ENCODE results near the gene RGS9BP.
"Not testable (repeated sequence)": the region's sequence is repeated elsewhere in the genome, so short reads cannot be mapped to it uniquely, and the experiment has no call there.

The RGS9BP gene

GRCh38 chr19:32693151-32694108, 17.8 kb downstream of the RGS9BP start:
- DNase-seq; intact Hi-C loops (cut with DNase I): not testable (repeated sequence)

- intact Hi-C loops (cut with DNase I); DNase-seq: not testable (repeated sequence)
Measured at GRCh38 chr19:32694316-32694715, 18.7 kb downstream of the RGS9BP start.

DNA sequence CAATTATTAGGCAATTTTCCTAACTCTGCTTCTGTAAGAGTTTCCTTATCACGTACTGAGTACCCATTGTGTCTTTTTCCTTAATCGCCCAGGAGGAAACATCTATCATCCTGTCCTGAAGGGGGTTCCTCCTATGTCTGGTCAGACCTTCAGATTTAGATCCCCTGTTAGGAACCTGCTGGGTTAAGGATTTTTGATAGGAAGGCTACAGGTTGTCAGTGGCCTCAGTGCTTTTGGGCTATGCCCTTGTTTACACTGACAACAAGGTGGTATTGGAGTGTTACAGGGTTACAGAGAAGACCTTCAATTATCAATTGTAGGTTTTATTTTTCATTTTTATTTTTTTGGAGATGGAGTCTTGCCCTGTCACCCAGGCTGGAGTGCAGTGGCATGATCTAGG, 19.2 kb downstream of the RGS9BP start:
- DNase-seq; intact Hi-C loops (cut with DNase I): not testable (repeated sequence)

DNA sequence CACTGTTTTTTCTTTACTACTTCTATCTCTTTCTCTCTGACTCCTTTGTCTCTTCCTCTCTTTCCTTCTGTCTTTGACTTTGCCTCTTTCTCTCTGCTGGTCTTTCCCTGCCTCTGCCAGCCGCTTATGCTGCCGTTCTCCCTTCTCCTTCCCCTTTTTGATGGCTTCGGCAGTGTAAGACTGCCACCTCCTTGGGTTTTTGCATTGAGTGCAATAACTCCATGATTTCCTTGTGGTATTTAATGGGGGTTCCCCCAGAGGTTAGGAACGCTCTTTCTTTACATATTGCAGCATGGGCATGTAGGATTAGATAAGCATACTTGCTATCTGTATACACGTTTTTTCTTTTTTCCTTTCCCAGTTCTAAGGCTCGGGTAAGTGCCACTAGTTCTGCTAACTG, 19.9 kb downstream of the RGS9BP start:
- DNase-seq; intact Hi-C loops (cut with DNase I): not testable (repeated sequence)

DNA sequence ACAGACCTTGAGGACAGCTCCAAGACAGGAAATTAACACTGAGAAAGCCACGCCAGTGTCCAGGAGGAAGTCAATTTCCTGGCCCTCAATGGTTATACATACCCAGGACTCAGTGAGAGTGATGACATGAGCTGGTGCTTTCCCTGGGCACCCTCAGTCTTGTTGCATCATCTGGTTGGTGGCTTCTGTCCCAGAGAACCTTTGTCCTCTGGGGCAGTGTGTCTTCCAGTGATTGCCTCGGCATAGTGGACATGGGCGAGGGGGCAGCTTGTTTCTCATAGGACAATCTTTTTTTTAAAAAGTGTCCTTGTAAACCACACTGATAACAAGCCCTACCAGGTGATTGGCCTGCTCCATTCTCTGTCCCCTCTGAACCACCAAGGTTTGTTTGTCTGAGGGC, 21.1 kb downstream of the RGS9BP start:
- DNase-seq; intact Hi-C loops (cut with DNase I): not testable (repeated sequence)

GRCh38 chr19:32700129-32700528, 24.5 kb downstream of the RGS9BP start:
- DNase-seq; intact Hi-C loops (cut with DNase I): not testable (repeated sequence)

DNA sequence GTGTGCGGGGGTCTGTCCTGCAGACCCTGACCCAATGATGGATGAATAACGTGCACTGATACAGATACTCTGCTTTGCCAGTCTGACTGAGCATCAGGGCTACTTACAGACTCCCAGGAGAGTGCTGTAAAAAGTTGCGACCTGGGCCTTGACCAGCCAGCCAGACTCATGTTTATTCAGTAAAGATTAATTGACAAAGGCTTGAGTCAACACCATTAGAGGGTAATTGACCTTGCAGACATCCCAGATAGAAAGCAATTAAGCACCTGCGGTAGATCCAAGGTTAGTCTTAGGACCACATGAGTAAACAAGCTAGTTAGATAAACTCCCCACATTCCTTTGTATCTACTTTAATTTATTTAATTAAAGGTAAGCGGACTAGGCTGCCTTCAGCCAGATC, 26.4 kb downstream of the RGS9BP start:
- no peak for DNase-seq
- intact Hi-C loops (cut with DNase I), result no loop called here

GRCh38 chr19:32704006-32704405, 28.4 kb downstream of the RGS9BP start:
- intact Hi-C loops (cut with DNase I), result not testable (repeated sequence)

GRCh38 chr19:32708457-32708856, 32.8 kb downstream of the RGS9BP start:
- no peak for DNase-seq
- intact Hi-C loops (cut with DNase I), result no loop called here

More at GRCh38 chr19:32704006-32704405, 28.4 kb downstream of the RGS9BP start:
- DNase-seq, result not testable (repeated sequence)

- DNase-seq, result no peak
- intact Hi-C loops (cut with DNase I), result no loop called here
Measured at GRCh38 chr19:32709032-32709431, 33.4 kb downstream of the RGS9BP start.

GRCh38 chr19:32711747-32712146, 36.1 kb downstream of the RGS9BP start:
- intact Hi-C loops (cut with DNase I), result no loop called here

DNA sequence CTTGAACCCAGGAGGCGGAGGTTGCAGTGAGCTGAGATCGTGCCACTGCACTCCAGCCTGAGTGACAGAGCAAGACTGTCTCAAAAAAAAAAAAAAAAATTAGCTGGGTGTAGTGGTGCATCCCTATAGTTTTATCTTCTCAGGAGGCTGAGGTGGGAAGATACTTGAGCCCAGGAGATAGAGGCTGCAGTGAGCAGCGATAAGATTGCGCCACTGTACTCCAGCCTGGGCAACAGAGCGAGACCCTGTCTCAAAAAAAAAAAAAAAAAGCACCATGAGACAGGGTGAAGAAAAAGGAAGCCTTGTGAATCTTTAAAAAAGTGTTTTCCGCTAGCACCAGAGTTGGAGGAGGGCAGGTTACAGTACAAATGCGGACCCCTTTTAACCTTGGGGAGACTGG, 40.6 kb downstream of the RGS9BP start:
- intact Hi-C loops (cut with DNase I), result not testable (repeated sequence)
- peak in 1 of 10 donors; percentile 14 for DNase-seq

More at GRCh38 chr19:32711747-32712146, 36.1 kb downstream of the RGS9BP start:
- DNase-seq, result no peak

DNA sequence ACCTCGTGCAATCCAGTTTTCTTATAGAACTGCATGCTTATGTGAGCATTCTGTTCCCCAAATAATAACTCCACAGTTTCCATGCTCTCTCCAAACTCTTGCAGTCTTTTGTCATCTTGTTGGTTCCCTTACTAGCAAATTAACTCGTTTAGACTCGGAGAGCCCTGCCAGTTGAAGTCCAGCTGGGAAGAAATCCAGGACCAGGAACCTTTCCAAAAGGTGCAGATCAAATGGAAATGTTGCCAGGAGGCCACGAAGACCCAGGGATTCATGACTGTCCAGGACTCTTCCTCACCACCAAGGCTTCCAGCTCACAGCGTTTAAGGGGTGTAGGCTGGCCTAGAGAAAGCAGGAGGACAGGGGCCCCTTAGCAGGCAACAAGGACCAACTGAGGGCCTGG, 41.8 kb downstream of the RGS9BP start:
- intact Hi-C loops (cut with DNase I), result no loop called here
- no peak for DNase-seq

DNA sequence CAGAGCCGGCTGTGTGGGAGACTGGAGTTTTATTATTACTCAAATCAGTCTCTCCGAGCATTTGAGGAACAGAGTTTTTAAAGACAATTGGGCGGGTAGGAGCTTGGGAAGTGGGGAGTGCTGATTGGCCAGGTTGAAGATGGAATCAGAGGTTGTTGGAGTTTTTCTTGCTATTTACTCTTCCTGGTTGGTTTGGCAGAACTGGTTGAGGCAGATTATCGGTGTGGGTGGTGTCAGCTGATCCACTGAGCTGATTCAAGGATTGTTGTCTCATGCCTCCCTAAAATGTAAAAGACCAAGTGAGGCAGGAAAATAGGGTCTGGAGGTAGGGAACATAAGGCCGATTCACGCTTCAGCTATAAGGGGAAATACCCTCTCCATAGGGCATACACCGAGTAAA, 42.6 kb downstream of the RGS9BP start:
- intact Hi-C loops (cut with DNase I), result no loop called here
- DNase-seq, result no peak

GRCh38 chr19:32719611-32720059, 44.0 kb downstream of the RGS9BP start, which contains the start of gene TDRD12:
Gene TDRD12, plus strand, starts transcription at chr19:32719767. Its CDS starts 306 bp downstream, at chr19:32720073.
- DNase-seq, result peak in 2 of 10 donors; percentile 70 to 73
- intact Hi-C loops (cut with DNase I), result no loop called here

GRCh38 chr19:32720216-32720935, 44.7 kb downstream of the RGS9BP start:
- DNase-seq, result peak in 1 of 10 donors; percentile 58
- intact Hi-C loops (cut with DNase I), result no loop called here

GRCh38 chr19:32720936-32721250, 45.2 kb downstream of the RGS9BP start:
- intact Hi-C loops (cut with DNase I), result no loop called here
- peak in 1 of 10 donors; percentile 56 for DNase-seq
